Astrocyte of the hippocampus (primary cell): Measurements from ENCODE around the gene SLC25A48.
A peak's percentile ranks its signal among the peaks of the same experiment; 100 is the strongest.

Experiments
- DNase-seq: peaks from one replicate; pipeline ENCODE4 v3.0.0; 2011; ENCODE audit warnings: low read depth, low spot score

SLC25A48 gene

DNA sequence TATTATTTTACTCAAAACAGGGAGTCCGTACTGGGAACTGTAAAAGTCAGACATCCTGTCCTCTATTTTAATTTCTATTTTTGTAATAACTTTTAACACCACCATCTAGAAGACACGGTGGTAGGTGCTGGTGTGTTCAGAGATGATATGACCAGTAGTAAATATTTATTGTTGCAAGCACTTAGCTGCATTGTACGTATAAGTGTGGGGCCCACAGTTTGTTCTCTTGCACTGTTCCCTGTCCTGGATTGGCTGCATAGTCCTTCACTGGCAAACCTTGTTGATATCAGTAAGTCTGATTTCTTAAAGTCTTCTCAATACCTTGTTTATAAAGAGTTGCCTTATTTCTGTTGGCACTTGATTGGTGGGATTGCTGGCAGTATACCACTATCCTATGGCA lies 85.7 kb downstream of the SLC25A48 start:
- DNase-seq, result no peak

- no peak for DNase-seq
These were observed 86.9 kb downstream of the SLC25A48 start for GRCh38 chr5:135921388-135921787.

GRCh38 chr5:135930029-135930948 lies 95.8 kb downstream of the SLC25A48 start:
- DNase-seq, result peak; percentile 34

GRCh38 chr5:135930949-135931295 lies 96.5 kb downstream of the SLC25A48 start:
- no peak for DNase-seq

DNA sequence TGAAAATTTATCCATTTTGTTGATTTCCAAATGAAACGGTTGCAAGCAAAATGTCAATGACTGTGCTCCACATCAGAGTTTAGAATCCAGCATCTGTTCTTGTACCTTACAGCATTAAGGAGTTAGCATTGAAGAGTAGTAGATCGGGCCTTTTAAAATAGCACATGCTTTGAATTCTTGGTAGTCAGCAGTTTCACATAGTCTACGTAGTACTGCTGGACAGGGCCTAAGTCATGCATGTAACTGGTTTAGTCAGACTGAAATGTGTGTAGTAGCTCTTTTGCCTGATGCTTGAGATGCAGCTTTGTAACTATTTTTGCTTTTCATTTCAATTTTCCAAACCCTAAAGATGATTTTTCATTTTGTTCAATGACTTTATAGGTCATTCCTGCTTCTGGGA lies 100.5 kb downstream of the SLC25A48 start:
- peak; percentile 57 for DNase-seq

GRCh38 chr5:135937245-135937911 lies 102.9 kb downstream of the SLC25A48 start:
- no peak for DNase-seq
